Activated CD4-positive, alpha-beta T cell treated with anti-CD3 and anti-CD28 coated beads, Interleukin-2, amount 50 U/mL, for 48 hours (primary cell): Measurements from ENCODE around the gene CACNA1B.

Source experiments
- DNase-seq, 2 experiments: peaks; one replicate each; pipeline ENCODE4 v3.0.0-alpha.2; 2020

The CACNA1B gene

GRCh38 chr9:138043411-138044345 lies 166.1 kb downstream of the CACNA1B start:
- DNase-seq, result no peak

GRCh38 chr9:138044485-138045383 lies 167.2 kb downstream of the CACNA1B start:
- no peak for DNase-seq

- no peak for DNase-seq
These were observed 168.2 kb downstream of the CACNA1B start for GRCh38 chr9:138045541-138046490.

GRCh38 chr9:138046641-138047301 lies 169.2 kb downstream of the CACNA1B start:
- no peak for DNase-seq

- DNase-seq, result no peak
These were observed 170.0 kb downstream of the CACNA1B start for GRCh38 chr9:138047469-138048040.

- DNase-seq, result no peak
These were observed 170.6 kb downstream of the CACNA1B start for GRCh38 chr9:138048184-138048583.

GRCh38 chr9:138049085-138049778 lies 171.7 kb downstream of the CACNA1B start:
- DNase-seq, result no peak

- DNase-seq, result no peak
These were observed 172.3 kb downstream of the CACNA1B start for GRCh38 chr9:138049779-138050471.

GRCh38 chr9:138050472-138051330 lies 173.1 kb downstream of the CACNA1B start:
- DNase-seq, result no peak

- DNase-seq, result no peak
These were observed 174.2 kb downstream of the CACNA1B start for GRCh38 chr9:138051586-138052321.

- no peak for DNase-seq
These were observed 174.7 kb downstream of the CACNA1B start for GRCh38 chr9:138052322-138052615.

- DNase-seq, result no peak
These were observed 175.2 kb downstream of the CACNA1B start for GRCh38 chr9:138052635-138053320.

GRCh38 chr9:138053321-138053868 lies 175.8 kb downstream of the CACNA1B start:
- no peak for DNase-seq

- no peak for DNase-seq
These were observed 176.6 kb downstream of the CACNA1B start for GRCh38 chr9:138053996-138054752.

GRCh38 chr9:138057726-138058125 lies 180.1 kb downstream of the CACNA1B start:
- no peak for DNase-seq

- DNase-seq, result no peak
These were observed 180.6 kb downstream of the CACNA1B start for GRCh38 chr9:138058181-138058580.

GRCh38 chr9:138059196-138059595 lies 181.6 kb downstream of the CACNA1B start:
- DNase-seq, result no peak
